Endothelial cell of hepatic sinusoid (primary cell): Measurements from ENCODE around the gene SCAMP2.
"Not testable (repeated sequence)": the region's sequence is repeated elsewhere in the genome, so short reads cannot be mapped to it uniquely, and the experiment has no call there.

Experiments
- in situ Hi-C: cut with HindIII; loops from 2 replicates; pipeline ENCODE4 v1.10.0; 2017; ENCODE audit warnings: low sequenced_read_pairs

SCAMP2 gene

DNA sequence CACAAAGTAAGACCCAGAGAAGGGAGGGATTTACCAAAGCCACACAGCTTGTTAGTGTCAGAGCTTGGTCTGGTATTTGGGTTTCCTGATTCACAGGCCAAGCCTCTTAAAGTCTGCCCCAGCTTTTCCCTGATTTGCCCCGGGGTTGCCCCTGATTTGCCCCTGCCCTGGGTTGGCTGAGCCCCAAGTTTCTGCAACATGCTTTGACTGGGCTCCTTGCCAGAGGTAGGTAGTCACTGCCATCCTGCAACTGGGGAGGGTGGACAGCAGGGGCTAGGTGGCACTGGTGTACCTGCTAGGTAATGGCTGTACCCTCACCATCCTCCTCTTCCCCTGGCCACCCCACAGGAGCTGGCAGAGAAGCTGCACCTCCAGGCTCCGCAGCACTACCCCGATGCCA, 19.1 kb upstream of the SCAMP2 start:
- in situ Hi-C loops, result no loop called here

DNA sequence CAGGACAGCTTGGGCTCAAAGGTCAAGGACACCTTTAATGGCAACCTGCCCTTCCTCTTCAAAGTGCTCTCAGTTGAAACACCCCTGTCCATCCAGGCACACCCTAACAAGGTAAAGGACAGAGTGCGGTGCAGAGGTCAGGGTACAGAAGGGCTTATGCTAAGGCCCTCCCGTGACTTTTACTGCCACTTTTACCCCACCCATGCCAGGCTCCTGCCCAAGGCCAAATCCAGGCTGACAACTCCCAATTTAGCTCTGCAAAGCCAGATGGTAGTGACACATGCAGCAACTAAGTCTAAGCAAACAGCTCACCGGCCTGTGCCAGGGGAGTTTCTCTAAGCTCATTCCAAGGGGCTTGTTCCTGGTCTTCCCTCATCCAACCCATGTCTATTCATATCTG, 18.3 kb upstream of the SCAMP2 start:
- in situ Hi-C loops, result no loop called here

DNA sequence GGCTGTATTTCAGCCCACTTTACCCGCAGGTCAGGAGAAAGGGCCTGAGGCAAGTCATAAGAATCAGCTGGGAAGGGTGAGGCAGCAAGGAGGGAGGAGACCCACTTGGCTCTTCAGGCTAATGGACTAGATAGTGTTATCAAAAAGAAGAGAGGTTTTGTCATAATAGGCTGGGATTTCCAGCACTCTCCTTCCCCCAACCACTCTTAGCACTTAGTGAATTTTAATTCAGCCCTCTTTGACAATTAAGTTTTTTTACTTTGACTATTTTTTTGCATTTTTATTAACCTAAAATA, 17.4 kb upstream of the SCAMP2 start:
- in situ Hi-C loops, result no loop called here

DNA sequence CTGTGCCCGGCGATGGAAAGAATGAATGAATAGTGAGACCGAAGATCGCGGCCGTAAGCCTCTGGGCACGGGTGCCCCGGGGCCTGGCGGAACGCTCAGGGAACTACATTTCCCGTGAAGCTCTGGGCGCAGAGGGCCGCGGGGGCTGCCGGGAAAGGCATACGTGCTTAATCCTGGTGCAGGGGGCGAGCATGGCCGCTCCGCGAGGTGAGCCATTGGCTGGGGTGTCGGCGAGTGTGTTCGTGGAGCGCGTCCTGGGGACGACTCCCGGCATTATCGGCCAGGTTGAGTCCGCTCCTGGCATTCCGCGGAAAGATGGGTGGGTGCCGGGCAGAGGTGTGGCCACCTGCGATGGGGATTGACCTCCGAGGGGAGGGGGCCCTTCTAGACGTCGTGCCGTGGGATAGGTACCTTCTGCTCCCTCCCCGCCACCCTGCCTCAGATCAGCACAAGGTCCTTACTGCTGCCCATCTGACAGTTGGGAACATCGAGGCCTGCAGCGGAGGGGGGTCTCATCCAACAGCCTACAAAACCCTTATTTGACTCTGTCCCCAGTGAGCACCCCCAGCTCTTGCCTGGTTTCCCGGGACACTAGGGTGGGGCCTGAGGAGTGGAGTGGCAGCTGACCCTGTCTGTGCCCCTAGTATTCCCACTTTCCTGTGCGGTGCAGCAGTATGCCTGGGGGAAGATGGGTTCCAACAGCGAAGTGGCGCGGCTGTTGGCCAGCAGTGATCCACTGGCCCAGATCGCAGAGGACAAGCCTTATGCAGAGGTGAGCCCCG, 16.9 kb upstream of the SCAMP2 start, which contains the start of gene MPI:
Gene MPI, plus strand, starts transcription at position 160 of the 782 bp plus-strand sequence. Its CDS starts 32 bp downstream, at position 192.
- in situ Hi-C loops, result no loop called here

GRCh38 chr15:74889390-74889882, 16.3 kb upstream of the SCAMP2 start:
- in situ Hi-C loops, result no loop called here

DNA sequence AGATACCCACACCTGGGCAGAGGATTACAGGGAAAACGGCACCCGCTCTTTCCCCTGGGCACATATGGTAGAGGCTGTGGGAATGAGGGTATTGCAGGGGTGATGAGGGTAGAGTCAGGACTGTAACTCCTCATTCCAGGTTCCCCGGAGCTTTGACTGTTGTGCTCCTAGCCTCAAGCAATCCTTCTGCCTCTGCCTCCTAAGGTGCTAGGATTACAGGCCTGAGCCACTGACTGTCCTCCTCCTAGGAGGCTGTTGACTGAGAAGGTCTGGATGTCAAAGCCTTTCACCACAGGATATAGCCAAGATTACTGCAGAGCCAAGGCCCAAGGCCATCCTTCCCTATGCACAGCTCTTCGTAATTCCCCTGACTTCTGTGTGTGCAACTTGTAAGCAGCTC, 15.6 kb upstream of the SCAMP2 start:
- in situ Hi-C loops, result no loop called here

DNA sequence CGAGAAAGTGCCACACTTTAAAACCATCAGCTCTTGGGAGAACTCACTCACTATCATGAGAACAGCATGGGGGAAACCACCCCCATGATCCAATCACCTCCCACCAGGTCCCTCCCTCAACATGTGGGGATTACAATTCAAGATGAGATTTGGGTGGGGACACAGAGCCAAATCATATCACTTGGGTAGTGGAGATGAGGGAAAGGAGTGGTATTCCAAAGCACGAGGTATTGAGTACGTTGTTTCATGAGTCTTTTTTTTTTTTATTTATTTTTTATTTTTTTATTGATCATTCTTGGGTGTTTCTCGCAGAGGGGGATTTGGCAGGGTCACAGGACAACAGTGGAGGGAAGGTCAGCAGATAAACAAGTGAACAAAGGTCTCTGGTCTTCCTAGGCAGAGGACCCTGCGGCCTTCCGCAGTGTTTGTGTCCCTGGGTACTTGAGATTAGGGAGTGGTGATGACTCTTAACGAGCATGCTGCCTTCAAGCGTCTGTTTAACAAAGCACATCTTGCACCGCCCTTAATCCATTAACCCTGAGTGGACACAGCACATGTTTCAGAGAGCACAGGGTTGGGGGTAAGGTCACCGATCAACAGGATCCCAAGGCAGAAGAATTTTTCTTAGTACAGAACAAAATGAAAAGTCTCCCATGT, 14.5 kb upstream of the SCAMP2 start:
- in situ Hi-C loops, result not testable (repeated sequence)

DNA sequence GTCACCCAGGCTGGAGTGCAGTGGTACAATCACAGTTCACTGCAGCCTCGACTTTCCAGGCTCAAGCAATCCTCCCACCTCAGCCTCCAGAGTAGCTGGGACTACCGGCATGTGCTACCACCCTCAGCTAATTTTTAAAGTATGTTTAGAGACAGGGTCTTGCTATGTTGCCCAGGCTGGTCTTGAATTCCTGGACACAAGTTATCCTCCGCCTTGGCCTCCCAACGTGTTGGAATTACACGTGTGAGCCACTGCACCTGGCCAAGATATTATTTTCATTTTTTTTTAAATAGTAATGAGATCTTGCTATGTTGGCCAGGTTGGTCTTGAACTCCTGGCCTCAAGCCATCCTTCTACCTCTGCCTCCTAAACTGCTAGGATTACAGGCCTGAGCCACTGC, 12.3 kb upstream of the SCAMP2 start:
- in situ Hi-C loops, result no loop called here

DNA sequence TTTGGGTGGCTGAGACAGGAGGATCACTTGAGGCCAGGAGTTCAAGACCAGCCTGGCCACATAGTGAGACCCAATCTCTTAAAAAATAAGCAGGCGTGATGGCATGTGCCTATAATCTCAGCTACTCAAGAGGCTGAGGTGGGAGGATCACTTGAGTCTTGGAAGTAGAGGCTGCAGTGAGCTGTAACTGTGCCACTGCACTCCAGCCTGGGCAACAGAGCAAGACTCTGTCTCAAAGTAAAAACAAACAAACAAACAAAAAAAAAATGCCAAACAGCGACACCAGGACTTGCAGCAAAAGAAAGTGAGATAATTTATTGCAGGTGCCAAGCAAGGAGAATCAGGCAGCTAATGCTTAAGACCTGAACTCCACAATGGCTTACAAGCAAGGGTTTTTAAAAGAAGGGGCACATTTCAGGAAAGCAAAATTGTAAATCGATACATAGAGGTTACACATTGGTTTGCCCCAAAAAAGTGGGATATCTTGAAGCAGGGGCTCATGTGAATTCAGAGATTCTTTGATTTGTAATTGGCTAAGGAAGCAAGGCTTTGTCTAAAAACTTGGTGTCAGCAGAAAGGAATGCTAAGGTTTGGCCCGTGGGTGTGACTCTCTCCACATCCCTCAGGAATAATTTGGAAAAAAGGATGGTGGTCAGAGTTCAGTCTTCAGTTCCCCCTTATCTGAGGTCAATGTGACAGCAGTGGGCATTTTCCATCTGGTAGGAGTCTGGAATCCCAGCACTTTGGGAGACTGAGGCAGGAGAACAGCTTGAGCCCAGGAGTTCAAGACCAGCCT, 11.5 kb upstream of the SCAMP2 start:
- in situ Hi-C loops, result no loop called here

- in situ Hi-C loops, result no loop called here
Observed at GRCh38 chr15:74882528-74882927, 9.4 kb upstream of the SCAMP2 start.

DNA sequence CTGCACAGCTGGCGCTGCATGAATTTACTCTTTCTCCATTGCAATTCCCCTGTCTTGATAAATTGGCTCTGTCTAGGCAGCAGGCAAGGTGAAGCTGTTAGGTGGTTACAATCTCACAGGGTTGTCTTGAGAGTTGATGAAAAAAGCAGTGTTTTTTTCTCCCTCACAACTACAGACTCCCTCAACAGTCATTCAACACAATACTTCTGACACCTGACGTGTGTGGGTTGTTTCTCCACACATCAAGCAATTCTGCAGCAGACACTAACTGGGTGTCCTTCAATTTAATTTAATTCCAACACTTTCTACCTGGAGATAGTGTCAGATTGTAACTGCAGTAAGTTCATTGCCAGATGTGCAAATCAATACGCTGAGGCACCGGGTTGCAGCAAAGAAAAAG, 5.1 kb upstream of the SCAMP2 start:
- in situ Hi-C loops, result no loop called here

DNA sequence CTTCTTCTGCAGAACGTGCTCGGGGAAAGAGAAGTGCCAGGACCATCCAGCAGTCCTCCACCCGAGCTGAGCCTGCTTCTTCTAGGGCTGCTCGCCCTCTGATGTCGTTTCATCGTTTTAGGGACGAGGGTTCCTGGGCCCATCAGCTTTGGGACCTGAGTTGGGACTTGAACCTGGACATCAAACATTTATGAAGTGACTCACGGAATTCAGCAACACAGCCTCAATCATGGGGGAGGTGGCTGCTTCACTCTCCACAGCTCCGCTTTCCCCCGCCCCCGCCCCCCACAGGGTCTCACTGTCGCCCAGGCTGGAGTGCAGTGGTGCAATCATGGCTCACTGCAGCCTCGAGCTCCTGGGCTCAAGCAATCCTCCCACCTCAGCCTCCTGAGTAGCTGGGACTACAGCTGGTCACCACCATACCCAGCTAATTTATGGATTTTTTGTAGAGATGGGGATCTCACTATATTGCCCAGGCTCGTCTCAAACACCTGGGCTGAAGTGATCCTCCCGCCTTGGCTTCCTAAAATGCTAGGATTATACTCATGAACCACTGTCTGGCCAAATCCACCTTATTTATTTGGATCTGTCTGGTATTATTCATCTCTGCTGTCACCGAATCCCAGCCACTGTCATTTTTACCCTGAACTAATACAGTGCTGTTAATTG, 725 bp upstream of the SCAMP2 start:
- in situ Hi-C loops, result no loop called here

GRCh38 chr15:74872702-74873035, 496 bp downstream of the SCAMP2 start:
- in situ Hi-C loops, result no loop called here

GRCh38 chr15:74870436-74871215, 2.5 kb downstream of the SCAMP2 start:
- in situ Hi-C loops, result no loop called here

DNA sequence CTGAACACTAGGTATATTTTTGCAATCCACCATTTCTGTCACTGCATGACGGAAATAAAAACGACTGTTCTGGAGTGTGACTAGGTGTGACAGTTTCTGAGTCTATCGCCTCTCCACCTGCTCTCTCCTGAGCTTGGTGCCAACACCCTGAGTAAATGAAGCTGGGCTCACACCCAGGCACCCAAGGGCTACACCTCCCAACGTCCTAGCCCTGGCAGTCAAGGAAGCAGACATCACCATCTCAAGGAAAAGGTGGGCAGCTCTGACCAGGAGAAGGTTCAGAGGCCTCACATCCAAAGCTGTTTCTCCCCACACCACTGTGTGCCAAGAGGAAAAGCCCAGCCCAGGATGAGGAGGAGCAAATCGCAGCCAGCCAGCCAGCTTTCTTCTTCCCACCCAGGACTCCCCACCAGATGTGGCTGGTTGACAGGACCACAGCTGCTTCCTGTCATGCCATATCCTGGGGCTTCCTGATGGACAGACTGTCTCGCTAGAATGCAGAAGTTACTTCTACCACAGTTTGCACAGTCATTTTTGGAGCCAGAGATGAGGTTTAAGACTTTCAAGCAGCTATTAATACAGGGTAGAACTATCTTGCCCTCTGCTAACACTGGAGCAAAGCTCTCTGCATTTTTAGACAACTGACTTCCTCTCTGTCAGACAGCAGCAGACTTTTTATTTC, 3.3 kb downstream of the SCAMP2 start:
- in situ Hi-C loops, result no loop called here

GRCh38 chr15:74869372-74869725, 3.8 kb downstream of the SCAMP2 start:
- in situ Hi-C loops, result no loop called here

GRCh38 chr15:74868059-74868458, 5.1 kb downstream of the SCAMP2 start:
- in situ Hi-C loops, result no loop called here

DNA sequence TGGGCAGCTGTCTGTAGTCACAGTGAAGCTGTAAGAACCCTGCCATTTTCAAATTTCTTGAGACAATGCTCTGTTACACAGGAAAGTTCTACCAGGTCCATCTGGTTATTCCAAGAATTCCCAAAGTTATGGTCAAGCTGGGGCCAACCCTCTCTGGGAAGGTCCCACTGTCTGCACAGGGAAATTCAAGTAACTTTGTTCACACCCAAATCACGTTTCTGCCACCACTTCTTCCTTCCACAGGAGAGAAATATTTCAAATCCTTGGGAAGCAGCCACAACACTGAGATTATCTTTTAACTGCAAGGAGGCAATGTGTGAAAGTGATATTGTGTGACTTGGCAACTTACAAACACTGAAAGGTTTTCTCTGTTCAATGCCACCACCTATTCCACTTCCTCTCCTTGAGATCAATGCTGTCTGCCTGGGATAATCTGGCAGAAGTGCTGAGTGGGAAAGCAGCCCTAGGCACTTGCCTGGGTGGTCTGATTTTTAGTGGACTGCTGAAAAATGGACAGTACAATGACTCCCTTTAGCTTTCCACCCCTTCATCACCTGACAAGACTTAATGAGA, 5.6 kb downstream of the SCAMP2 start:
- in situ Hi-C loops, result no loop called here

GRCh38 chr15:74866090-74866489, 7.1 kb downstream of the SCAMP2 start:
- in situ Hi-C loops, result no loop called here

- in situ Hi-C loops, result no loop called here
Observed at GRCh38 chr15:74865316-74865715, 7.8 kb downstream of the SCAMP2 start.
